Calu3 (cell line): ENCODE measurements around the gene RAB34. TPM values are rescaled to one million over a fixed set of nuclear protein-coding genes. Genes with fewer than 3 reads are reported as not detected.

Experiments used
- BruUV-seq: library from RNA; stranded (reverse); fragments of 400-500 nt; replicated peaks from 2 replicates; lab custom pipeline; 2021; lab: Mats Ljungman, UMichigan
- CTCF ChIA-PET: fragments of 300-600 bp; sonication (Branson Sonifier 250); formaldehyde crosslinking; loops from one replicate; lab custom pipeline; 2022; ENCODE audit warnings: antibody characterized with exemption; lab: Charles Lee
- DNase-seq: peaks from one replicate; pipeline ENCODE4 v3.0.0; 2022
- H3K27ac Mint-ChIP-seq: one replicate; pipeline ENCODE4 v1.8.0; 2022; ENCODE audit warnings: mixed read lengths; ENCODE audit not compliant: unreplicated experiment
- H3K27me3 Mint-ChIP-seq: one replicate; pipeline ENCODE4 v1.8.0; 2022; ENCODE audit warnings: mixed read lengths; ENCODE audit not compliant: unreplicated experiment
- H3K36me3 Mint-ChIP-seq: one replicate; pipeline ENCODE4 v1.8.0; 2022; ENCODE audit warnings: mild to moderate bottlenecking, moderate library complexity, mixed read lengths; ENCODE audit not compliant: insufficient read depth, unreplicated experiment
- H3K4me1 Mint-ChIP-seq: one replicate; pipeline ENCODE4 v1.8.0; 2022; ENCODE audit warnings: mild to moderate bottlenecking, low read depth, mixed read lengths; ENCODE audit not compliant: unreplicated experiment
- H3K4me3 Mint-ChIP-seq: one replicate; pipeline ENCODE4 v1.8.0; 2022; ENCODE audit warnings: mild to moderate bottlenecking, low read depth, moderate library complexity, mixed read lengths; ENCODE audit not compliant: unreplicated experiment
- H3K9me3 Mint-ChIP-seq: one replicate; pipeline ENCODE4 v1.8.0; 2022; ENCODE audit warnings: low read depth, mixed read lengths; ENCODE audit not compliant: unreplicated experiment
- intact Hi-C: fragments of 100-400 bp; cut with micrococcal nuclease; formaldehyde crosslinking; loops from one replicate; pipeline ENCODE4 v1.10.0; 2022; ENCODE audit not compliant: unreplicated experiment
- total RNA-seq: library from RNA; stranded (reverse); gene quantifications from 2 replicates; pipeline ENCODE4 v1.2.3, GENCODE V29; 2022
- TF ChIP-seq, protein P1 (sequence below): fragments of 200-600 bp; IDR thresholded peaks from one replicate; pipeline ENCODE4 v1.8.0; 2022; ENCODE audit warnings: antibody characterized with exemption; ENCODE audit not compliant: unreplicated experiment

Gene RAB34
- total RNA-seq, 1 experiment from 2014 or later, result 34.5 TPM

DNA sequence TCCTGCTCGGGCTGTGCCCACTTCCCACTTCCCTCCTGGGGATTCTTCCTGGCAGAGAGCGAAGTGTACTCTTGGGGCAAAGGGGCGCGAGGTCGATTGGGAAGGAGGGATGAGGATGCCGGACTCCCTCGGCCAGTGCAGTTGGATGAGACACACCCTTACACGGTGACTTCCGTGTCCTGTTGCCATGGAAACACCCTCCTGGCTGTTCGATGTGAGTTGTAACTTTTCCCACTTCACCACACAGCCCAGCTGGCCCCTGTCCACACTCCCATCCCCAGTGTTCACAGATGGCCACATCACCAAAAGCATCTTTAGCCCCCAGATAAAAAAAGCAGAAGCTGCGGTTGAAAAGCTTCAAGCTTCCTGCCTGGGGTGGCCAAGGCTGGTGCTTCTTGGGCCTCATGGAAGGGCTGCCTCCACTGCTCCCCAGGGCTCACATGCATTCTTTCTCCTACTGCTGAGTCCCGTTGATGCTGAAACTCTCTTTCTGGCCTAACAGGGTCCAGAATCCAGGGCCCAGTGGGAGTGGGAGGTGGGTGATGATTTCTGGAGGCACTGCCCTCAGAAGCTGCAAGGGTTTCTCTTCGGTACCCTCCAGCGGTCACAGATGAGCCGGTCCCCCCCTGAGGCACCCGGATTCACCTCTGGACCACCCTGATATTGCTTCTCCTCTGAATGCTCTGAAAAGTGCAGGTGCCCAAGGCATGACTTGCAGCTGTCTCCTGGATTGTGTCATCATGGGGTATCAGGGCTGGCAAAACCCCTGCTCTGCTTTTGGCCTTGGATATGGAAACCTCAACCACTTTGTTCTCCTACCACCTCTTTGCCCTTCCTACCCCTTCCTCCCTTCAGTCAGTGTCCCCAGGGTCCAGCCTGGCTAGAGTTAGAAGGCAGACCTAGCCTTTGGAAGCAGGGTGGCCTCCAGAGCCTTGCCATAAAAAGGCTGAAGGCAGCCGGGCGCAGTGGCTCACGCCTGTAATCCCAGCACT lies 24.0 kb upstream of the RAB34 start:
- no TSS peak for BruUV-seq
- H3K27ac Mint-ChIP-seq, result no peak overlapping the region
- H3K4me1 Mint-ChIP-seq, result peaks cover 25% of the 10 kb centered on the region
- DNase-seq, result no peak
- CTCF ChIA-PET, result interaction anchor here (0.6 kb wide), 1 partner anchor 14 kb away, joined by 3 read pairs; no protein-coding TSS in a partner anchor
- TF ChIP-seq, protein P1, sequence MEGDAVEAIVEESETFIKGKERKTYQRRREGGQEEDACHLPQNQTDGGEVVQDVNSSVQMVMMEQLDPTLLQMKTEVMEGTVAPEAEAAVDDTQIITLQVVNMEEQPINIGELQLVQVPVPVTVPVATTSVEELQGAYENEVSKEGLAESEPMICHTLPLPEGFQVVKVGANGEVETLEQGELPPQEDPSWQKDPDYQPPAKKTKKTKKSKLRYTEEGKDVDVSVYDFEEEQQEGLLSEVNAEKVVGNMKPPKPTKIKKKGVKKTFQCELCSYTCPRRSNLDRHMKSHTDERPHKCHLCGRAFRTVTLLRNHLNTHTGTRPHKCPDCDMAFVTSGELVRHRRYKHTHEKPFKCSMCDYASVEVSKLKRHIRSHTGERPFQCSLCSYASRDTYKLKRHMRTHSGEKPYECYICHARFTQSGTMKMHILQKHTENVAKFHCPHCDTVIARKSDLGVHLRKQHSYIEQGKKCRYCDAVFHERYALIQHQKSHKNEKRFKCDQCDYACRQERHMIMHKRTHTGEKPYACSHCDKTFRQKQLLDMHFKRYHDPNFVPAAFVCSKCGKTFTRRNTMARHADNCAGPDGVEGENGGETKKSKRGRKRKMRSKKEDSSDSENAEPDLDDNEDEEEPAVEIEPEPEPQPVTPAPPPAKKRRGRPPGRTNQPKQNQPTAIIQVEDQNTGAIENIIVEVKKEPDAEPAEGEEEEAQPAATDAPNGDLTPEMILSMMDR, result no peak
- H3K27me3 Mint-ChIP-seq, result no peaks in the 10 kb centered on the region
- H3K36me3 Mint-ChIP-seq, result peaks cover 66% of the 10 kb centered on the region
- intact Hi-C loops, result no loop called here
- no peaks in the 10 kb centered on the region for H3K9me3 Mint-ChIP-seq
- H3K4me3 Mint-ChIP-seq, result no peak overlapping the region

DNA sequence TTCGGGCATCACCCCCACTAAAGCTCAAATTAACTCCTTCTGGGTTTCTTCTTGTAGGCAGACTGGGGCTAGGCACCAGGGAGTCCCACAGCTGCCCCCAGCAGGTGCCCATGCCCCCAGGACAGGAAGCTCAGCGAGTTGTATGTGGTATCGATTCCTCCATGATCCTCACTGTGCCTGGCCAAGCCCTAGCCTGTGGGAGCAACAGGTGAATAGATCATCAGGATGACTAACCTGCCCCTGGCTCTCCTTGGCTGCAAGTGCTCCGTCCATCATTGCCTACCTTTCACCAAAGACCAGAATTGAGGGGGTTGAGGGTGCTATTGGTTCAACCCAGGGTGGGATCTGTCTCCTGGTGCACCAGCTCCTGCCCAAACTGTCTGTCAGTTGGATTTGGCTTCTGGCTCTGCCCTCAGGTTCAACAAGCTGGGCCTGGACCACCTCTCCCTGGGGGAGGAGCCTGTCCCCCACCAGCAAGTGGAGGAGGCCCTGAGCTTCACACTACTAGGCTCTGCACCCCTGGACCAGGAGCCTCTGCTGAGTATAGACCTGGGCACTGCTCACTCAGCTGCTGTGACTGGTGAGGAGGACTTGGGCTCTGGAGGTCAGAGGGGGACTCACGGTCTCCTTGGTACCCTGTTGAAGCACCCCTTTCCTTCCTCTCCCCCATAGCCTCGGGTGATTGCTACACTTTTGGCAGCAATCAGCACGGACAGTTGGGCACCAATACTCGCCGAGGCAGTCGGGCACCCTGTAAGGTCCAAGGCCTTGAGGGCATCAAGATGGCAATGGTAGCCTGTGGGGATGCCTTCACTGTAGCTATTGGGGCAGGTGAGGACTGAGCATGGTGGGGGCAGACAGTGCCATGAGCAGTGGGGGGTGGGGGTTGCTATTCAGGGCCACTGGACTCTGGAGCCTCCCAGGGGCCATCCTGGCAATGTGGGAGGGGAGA lies 23.0 kb upstream of the RAB34 start:
- intact Hi-C loops, result no loop called here
- Mint-ChIP-seq H3K27me3 (no peaks in the 10 kb centered on the region), H3K4me3 (no peak overlapping the region), H3K9me3 (no peaks in the 10 kb centered on the region), H3K4me1 (peaks cover 16% of the 10 kb centered on the region), H3K27ac (no peak overlapping the region), H3K36me3 (peaks cover 57% of the 10 kb centered on the region)
- CTCF ChIA-PET, result no interaction called here
- BruUV-seq, result no TSS peak
- no peak for DNase-seq
- TF ChIP-seq, protein P1, result no peak

DNA sequence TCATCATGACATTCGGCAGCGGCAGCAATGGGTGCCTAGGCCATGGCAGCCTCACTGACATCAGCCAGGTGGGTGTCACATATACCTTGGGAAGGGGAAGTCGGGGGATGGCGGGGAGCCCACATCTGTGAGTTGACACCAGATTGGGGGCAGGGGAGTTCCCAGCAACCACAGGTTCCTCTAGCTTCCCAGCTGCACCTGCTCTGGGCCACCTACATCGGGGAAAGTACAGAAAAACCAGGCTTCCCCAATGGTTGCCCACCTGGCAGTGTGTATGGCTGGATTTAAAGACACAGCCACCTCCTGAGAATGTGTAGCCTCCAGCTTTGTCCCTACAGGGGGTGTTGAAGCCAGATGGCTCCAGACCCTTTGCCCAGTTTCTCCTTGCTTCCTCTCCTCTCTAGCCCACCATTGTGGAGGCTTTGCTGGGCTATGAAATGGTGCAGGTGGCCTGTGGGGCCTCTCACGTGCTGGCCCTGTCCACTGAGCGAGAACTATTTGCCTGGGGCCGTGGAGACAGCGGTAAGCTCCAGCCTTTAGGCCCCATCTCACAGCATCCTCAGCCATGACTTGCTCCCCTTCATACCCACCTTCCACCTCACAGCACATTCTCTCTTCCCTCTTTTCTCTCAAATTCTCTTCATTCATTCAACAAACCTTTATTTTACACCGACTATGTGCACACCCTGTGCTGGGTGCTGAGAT lies 21.2 kb upstream of the RAB34 start:
- DNase-seq, result no peak
- Mint-ChIP-seq H3K4me3 (no peak overlapping the region), H3K27me3 (no peaks in the 10 kb centered on the region), H3K4me1 (peaks cover 18% of the 10 kb centered on the region), H3K27ac (no peak overlapping the region), H3K36me3 (peaks cover 38% of the 10 kb centered on the region), H3K9me3 (no peaks in the 10 kb centered on the region)
- CTCF ChIA-PET, result interaction anchor here (0.6 kb wide), 1 partner anchor 148 kb away, joined by 9 read pairs; no protein-coding TSS in a partner anchor
- TF ChIP-seq, protein P1, result no peak
- intact Hi-C loops, result no loop called here
- no TSS peak for BruUV-seq
